Spleen (tissue), 7 donors: Measurements from ENCODE around the gene C1QTNF8.

Source experiments
- POLR2A ChIP-seq, 3 donors: fragments of 450-650 bp; IDR thresholded peaks; one replicate each; pipeline ENCODE4 v1.5.1; 2017; ENCODE audit warnings: antibody characterized with exemption in 3 of 3, mild to moderate bottlenecking in 1 of 3
- POLR2AphosphoS5 ChIP-seq, 3 donors: sonication (generic); formaldehyde crosslinking; IDR thresholded peaks; one replicate each; pipeline ENCODE4 v1.5.1; 2017; ENCODE audit warnings: antibody characterized with exemption in 3 of 3
- TF ChIP-seq, protein P1 (sequence below), 11 experiments: fragments of 200-600 bp in 7 of 11; fragments of 450-650 bp in 4 of 11; sonication (generic) in 4 of 11; IDR thresholded peaks in 8 of 11; conservative IDR thresholded peaks in 3 of 11; 1 replicate in 7 of 11; 2 replicates in 4 of 11; pipeline versions ENCODE4 v1.4.0 to v1.8.0; 2016 to 2021; ENCODE audit warnings: antibody characterized with exemption in 11 of 11, inconsistent platforms in 4 of 11, mild to moderate bottlenecking in 1 of 11
- donor health status: DM: no; HTN: no; CAD: no; lungs with moderate emphysema.
- donor health status: DM: no; HTN: no; CAD: no.
- donor health status: DM: no; HTN: no; CAD: no.

DNA sequence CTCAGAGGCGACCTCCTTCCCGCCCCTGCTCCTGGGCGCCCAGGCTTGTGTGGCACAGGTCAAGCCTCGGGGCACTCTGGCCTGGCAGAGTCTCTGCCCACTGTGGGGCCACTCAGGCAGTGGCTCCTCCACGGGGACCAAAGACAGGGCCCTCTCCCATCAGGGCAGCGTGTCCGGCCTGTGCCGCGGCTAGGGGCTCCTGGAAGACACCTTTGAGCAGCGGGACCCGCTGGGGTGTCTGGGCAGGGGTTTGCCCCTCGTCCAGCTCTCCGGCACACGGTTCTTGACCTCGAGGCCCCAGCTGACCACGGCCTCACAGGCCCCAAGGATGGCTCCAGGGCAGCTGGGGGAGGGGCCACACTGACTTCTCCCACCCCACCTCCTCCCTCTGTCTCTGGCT is 48.2 kb downstream of the C1QTNF8 start:
- TF ChIP-seq, protein P1, sequence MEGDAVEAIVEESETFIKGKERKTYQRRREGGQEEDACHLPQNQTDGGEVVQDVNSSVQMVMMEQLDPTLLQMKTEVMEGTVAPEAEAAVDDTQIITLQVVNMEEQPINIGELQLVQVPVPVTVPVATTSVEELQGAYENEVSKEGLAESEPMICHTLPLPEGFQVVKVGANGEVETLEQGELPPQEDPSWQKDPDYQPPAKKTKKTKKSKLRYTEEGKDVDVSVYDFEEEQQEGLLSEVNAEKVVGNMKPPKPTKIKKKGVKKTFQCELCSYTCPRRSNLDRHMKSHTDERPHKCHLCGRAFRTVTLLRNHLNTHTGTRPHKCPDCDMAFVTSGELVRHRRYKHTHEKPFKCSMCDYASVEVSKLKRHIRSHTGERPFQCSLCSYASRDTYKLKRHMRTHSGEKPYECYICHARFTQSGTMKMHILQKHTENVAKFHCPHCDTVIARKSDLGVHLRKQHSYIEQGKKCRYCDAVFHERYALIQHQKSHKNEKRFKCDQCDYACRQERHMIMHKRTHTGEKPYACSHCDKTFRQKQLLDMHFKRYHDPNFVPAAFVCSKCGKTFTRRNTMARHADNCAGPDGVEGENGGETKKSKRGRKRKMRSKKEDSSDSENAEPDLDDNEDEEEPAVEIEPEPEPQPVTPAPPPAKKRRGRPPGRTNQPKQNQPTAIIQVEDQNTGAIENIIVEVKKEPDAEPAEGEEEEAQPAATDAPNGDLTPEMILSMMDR (IDR thresholded peaks at IDR 0.05 in 8 of 11, conservative IDR thresholded peaks at IDR 0.05 in 3 of 11) = no peak
- no peak for TF ChIP-seq POLR2AphosphoS5 (IDR thresholded peaks at IDR 0.05)
- no peak for TF ChIP-seq POLR2A (IDR thresholded peaks at IDR 0.05)
